HEK293 (cell line): ENCODE results near the gene CEP57L1.
"Not testable (repeated sequence)": the region's sequence is repeated elsewhere in the genome, so short reads cannot be mapped to it uniquely, and the experiment has no call there.

Experiments used
- CTCF ChIA-PET: fragments of 350-600 bp; formaldehyde crosslinking; extraction: SDS; loops from one replicate; lab custom pipeline; 2021; ENCODE audit warnings: antibody characterized with exemption; lab: Yijun Ruan, JAX
- POLR2A ChIA-PET: fragments of 300-600 bp; formaldehyde crosslinking; extraction: SDS; loops from one replicate; lab custom pipeline; 2020; ENCODE audit warnings: antibody characterized with exemption, inconsistent platforms; lab: Yijun Ruan, JAX
- H3K27ac ChIP-seq: fragments of 200-500 bp; sonication (Bioruptor generic); 2 replicates; pipeline ENCODE4 v1.5.1; 2014; ENCODE audit warnings: low read depth, low read length, control low read depth, inconsistent platforms; ENCODE audit errors: extremely low read depth
- H3K36me3 ChIP-seq, 2 experiments: fragments of 200-500 bp in 1 of 2; sonication (Bioruptor generic) in 1 of 2; 1 replicate in 1 of 2; 2 replicates in 1 of 2; pipeline ENCODE4 v1.5.1; 2014 to 2017; ENCODE audit warnings: inconsistent platforms in 2 of 2, low read length in 2 of 2; ENCODE audit not compliant: control insufficient read depth in 2 of 2, insufficient read depth in 1 of 2
- H3K4me1 ChIP-seq: fragments of 200-500 bp; sonication (Bioruptor generic); 2 replicates; pipeline ENCODE4 v1.5.1; 2014; ENCODE audit warnings: mild to moderate bottlenecking, low read length, inconsistent platforms; ENCODE audit not compliant: control insufficient read depth, insufficient read depth
- H3K4me3 ChIP-seq: 2 replicates; pipeline ENCODE4 v1.5.1; 2011; ENCODE audit warnings: low read depth, mild to moderate bottlenecking, control low read depth, low read length, moderate library complexity
- H3K9me3 ChIP-seq: fragments of 200-500 bp; sonication (Bioruptor generic); 2 replicates; pipeline ENCODE4 v1.5.1; 2014; ENCODE audit warnings: low read depth, low read length, inconsistent platforms; ENCODE audit not compliant: control insufficient read depth, insufficient read depth
- BCL11A ChIP-seq: fragments of 450-650 bp; formaldehyde crosslinking; IDR thresholded peaks from 2 replicates; pipeline ENCODE4 v1.5.1; 2016; ENCODE audit warnings: low read depth, missing biosample characterization, missing genetic modification characterization
- BCL11B ChIP-seq: fragments of 450-650 bp; formaldehyde crosslinking; IDR thresholded peaks from 2 replicates; pipeline ENCODE4 v1.5.1; 2016; ENCODE audit warnings: low read depth, missing biosample characterization, missing genetic modification characterization
- SCRT1 ChIP-seq: fragments of 450-650 bp; formaldehyde crosslinking; IDR thresholded peaks from 2 replicates; pipeline ENCODE4 v1.5.1; 2016; ENCODE audit warnings: missing biosample characterization, missing genetic modification characterization, borderline replicate concordance
- SCRT2 ChIP-seq: fragments of 450-650 bp; formaldehyde crosslinking; IDR thresholded peaks from 2 replicates; pipeline ENCODE4 v1.5.1; 2016; ENCODE audit warnings: missing biosample characterization, missing genetic modification characterization
- ZNF132 ChIP-seq: fragments of 450-650 bp; formaldehyde crosslinking; IDR thresholded peaks from 2 replicates; pipeline ENCODE4 v1.5.1; 2017; ENCODE audit warnings: missing biosample characterization, missing genetic modification characterization, borderline replicate concordance
- ZNF146 ChIP-seq: fragments of 450-650 bp; formaldehyde crosslinking; IDR thresholded peaks from 2 replicates; pipeline ENCODE4 v1.5.1; 2016; ENCODE audit warnings: missing biosample characterization, missing genetic modification characterization
- ZNF175 ChIP-seq: fragments of 450-650 bp; formaldehyde crosslinking; IDR thresholded peaks from 2 replicates; pipeline ENCODE4 v1.5.1; 2016; ENCODE audit warnings: missing biosample characterization, missing genetic modification characterization
- ZNF341 ChIP-seq: fragments of 450-650 bp; formaldehyde crosslinking; IDR thresholded peaks from 2 replicates; pipeline ENCODE4; 2016; ENCODE audit warnings: low read depth, missing biosample characterization, missing genetic modification characterization
- ZNF404 ChIP-seq: fragments of 450-650 bp; formaldehyde crosslinking; IDR thresholded peaks from 2 replicates; pipeline ENCODE4 v1.5.1; 2017; ENCODE audit warnings: missing biosample characterization, missing genetic modification characterization
- ZNF423 ChIP-seq: fragments of 450-650 bp; formaldehyde crosslinking; IDR thresholded peaks from 2 replicates; pipeline ENCODE4 v1.5.1; 2016; ENCODE audit warnings: missing biosample characterization, missing genetic modification characterization
- ZNF558 ChIP-seq: fragments of 450-650 bp; formaldehyde crosslinking; IDR thresholded peaks from 2 replicates; pipeline ENCODE4 v1.5.1; 2016; ENCODE audit warnings: missing biosample characterization, missing genetic modification characterization
- ZNF610 ChIP-seq: fragments of 450-650 bp; formaldehyde crosslinking; IDR thresholded peaks from 2 replicates; pipeline ENCODE4 v1.5.1; 2016; ENCODE audit warnings: missing biosample characterization, missing genetic modification characterization, borderline replicate concordance
- ZSCAN23 ChIP-seq: fragments of 450-650 bp; formaldehyde crosslinking; IDR thresholded peaks from 2 replicates; pipeline ENCODE4 v1.5.1; 2016; ENCODE audit warnings: missing biosample characterization, missing genetic modification characterization
- TF ChIP-seq, protein P1 (sequence below): fragments of 450-650 bp; formaldehyde crosslinking; IDR thresholded peaks from 2 replicates; pipeline ENCODE4 v1.5.1; 2016; ENCODE audit warnings: missing biosample characterization, missing genetic modification characterization
- TF ChIP-seq, protein P2 (sequence below): fragments of 450-650 bp; formaldehyde crosslinking; IDR thresholded peaks from 2 replicates; pipeline ENCODE4 v1.5.1; 2016; ENCODE audit warnings: missing biosample characterization, missing genetic modification characterization
- TF ChIP-seq, protein P3 (sequence below): fragments of 450-650 bp; formaldehyde crosslinking; IDR thresholded peaks from 2 replicates; pipeline ENCODE4 v1.5.1; 2016; ENCODE audit warnings: missing biosample characterization, missing genetic modification characterization
- TF ChIP-seq, protein P4 (sequence below): fragments of 450-650 bp; IDR thresholded peaks from 2 replicates; pipeline ENCODE4 v1.5.1; 2018; ENCODE audit warnings: missing biosample characterization, missing genetic modification characterization

CEP57L1 gene

DNA sequence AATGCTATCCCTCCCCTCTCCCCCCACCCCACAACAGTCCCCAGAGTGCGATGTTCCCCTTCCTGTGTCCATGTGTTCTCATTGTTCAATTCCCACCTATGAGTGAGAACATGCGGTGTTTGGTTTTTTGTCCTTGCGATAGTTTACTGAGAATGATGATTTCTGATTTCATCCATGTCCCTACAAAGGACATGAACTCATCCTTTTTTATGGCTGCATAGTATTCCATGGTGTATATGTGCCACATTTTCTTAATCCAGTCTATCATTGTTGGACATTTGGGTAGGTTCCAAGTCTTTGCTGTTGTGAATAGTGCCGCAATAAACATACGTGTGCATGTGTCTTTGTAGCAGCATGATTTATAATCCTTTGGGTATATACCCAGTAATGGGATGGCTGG lies 52.9 kb downstream of the CEP57L1 start:
- POLR2A ChIA-PET, H3K9me3 ChIP-seq, H3K4me1 ChIP-seq: not testable (repeated sequence)
- CTCF ChIA-PET: interaction anchor here (0.5 kb wide), 1 partner anchor 22 kb away, joined by 3 read pairs; no protein-coding TSS in a partner anchor
- TF ChIP-seq ZNF146 (tag by site-specific recombination): peak; percentile 84
- TF ChIP-seq, all 188 proteins: peak for 1; not testable (repeated sequence) for 187
- H3K4me3 ChIP-seq, H3K27ac ChIP-seq: not testable (repeated sequence)
- H3K36me3 ChIP-seq: peaks cover 16% of the 10 kb centered on the region in 2 experiments; a peak in 2 of 3 replicates

DNA sequence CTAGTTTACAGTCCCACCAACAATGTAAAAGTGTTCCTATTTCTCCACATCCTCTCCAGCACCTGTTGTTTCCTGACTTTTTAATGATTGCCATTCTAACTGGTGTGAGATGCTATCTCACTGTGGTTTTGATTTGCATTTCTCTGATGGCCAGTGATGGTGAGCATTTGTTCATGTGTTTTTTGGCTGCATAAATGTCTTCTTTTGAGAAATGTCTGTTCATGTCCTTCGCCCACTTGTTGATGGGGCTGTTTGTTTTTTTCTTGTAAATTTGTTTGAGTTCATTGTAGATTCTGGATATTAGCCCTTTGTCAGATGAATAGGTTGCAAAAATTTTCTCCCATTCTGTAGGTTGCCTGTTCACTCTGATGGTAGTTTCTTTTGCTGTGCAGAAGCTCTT lies 53.4 kb downstream of the CEP57L1 start:
- TF ChIP-seq SCRT2 (peak; percentile 85), SCRT1 (tag by site-specific recombination) (peak; percentile 76; the same call in 1 of the 2 replicates)
- CTCF ChIA-PET, H3K9me3 ChIP-seq, POLR2A ChIA-PET, H3K27ac ChIP-seq, H3K4me3 ChIP-seq, H3K4me1 ChIP-seq: not testable (repeated sequence)
- H3K36me3 ChIP-seq: peaks cover 16% of the 10 kb centered on the region in 2 experiments; a peak in 2 of 3 replicates

DNA sequence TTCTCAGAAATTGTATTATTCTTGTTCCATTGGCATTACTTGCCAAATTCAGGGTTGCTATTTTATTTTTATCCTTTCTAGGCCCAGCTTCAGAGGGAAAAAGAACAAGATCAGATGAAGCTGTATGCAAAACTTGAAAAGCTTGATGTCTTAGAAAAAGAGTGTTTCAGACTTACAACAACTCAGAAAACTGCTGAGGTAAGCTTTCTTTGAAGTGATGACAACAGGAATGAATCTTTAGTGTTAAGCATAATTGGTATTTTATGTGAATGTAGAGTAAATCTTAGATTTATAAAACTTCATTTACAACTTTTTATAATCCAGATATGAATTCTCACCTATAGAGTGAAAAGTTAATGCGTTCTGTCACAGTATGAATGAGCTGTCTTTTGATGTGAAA lies 58.4 kb downstream of the CEP57L1 start:
- Histone ChIP-seq H3K9me3 (no peaks in the 10 kb centered on the region), H3K36me3 (peaks cover 16 to 36% of the 10 kb centered on the region in 2 experiments), H3K27ac (no peak overlapping the region), H3K4me1 (no peaks in the 10 kb centered on the region), H3K4me3 (no peak overlapping the region)
- CTCF ChIA-PET: interaction anchor here (1.2 kb wide), 1 partner anchor 10 kb away, joined by 3 read pairs; no protein-coding TSS in a partner anchor
- POLR2A ChIA-PET: no interaction called here
- TF ChIP-seq ZNF132 (tag by site-specific recombination): no peak
- TF ChIP-seq BCL11A (tag by site-specific recombination): no peak
- no peak for TF ChIP-seq ZNF610
- TF ChIP-seq, protein P1, sequence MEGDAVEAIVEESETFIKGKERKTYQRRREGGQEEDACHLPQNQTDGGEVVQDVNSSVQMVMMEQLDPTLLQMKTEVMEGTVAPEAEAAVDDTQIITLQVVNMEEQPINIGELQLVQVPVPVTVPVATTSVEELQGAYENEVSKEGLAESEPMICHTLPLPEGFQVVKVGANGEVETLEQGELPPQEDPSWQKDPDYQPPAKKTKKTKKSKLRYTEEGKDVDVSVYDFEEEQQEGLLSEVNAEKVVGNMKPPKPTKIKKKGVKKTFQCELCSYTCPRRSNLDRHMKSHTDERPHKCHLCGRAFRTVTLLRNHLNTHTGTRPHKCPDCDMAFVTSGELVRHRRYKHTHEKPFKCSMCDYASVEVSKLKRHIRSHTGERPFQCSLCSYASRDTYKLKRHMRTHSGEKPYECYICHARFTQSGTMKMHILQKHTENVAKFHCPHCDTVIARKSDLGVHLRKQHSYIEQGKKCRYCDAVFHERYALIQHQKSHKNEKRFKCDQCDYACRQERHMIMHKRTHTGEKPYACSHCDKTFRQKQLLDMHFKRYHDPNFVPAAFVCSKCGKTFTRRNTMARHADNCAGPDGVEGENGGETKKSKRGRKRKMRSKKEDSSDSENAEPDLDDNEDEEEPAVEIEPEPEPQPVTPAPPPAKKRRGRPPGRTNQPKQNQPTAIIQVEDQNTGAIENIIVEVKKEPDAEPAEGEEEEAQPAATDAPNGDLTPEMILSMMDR (tag by site-specific recombination): no peak
- TF ChIP-seq ZNF404 (tag by site-specific recombination): no peak
- no peak for TF ChIP-seq ZNF423
- TF ChIP-seq, protein P2, sequence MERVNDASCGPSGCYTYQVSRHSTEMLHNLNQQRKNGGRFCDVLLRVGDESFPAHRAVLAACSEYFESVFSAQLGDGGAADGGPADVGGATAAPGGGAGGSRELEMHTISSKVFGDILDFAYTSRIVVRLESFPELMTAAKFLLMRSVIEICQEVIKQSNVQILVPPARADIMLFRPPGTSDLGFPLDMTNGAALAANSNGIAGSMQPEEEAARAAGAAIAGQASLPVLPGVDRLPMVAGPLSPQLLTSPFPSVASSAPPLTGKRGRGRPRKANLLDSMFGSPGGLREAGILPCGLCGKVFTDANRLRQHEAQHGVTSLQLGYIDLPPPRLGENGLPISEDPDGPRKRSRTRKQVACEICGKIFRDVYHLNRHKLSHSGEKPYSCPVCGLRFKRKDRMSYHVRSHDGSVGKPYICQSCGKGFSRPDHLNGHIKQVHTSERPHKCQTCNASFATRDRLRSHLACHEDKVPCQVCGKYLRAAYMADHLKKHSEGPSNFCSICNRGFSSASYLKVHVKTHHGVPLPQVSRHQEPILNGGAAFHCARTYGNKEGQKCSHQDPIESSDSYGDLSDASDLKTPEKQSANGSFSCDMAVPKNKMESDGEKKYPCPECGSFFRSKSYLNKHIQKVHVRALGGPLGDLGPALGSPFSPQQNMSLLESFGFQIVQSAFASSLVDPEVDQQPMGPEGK (tag by site-specific recombination): no peak
- TF ChIP-seq ZNF175: no peak

DNA sequence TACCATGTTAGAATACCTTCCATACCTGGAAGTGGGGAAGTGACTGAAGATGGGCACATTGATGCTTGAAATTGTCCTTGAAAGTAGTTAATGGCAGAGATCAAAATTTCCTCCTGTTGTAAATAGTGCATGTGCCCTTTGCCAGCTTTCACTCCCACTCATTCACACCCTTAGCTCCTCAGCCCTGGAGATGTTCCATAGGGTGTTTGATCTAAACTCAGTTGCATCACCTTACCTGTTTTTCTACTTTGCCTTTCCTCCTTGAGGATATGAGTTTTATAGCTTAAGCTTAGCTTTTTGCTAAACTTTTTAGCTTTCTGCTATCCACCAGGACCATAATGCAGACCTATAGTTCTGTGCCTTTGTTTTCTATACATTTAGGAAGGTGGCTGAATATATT lies 69.0 kb downstream of the CEP57L1 start:
- Histone ChIP-seq H3K4me1 (no peaks in the 10 kb centered on the region), H3K9me3 (no peaks in the 10 kb centered on the region), H3K27ac (no peak overlapping the region), H3K36me3 (peaks cover 0 to 20% of the 10 kb centered on the region in 2 experiments; a peak in 1 of 3 replicates), H3K4me3 (no peak overlapping the region)
- ChIA-PET POLR2A (interaction anchor here (1.0 kb wide), 1 partner anchor 69 kb away, joined by 4 read pairs; the partner anchor contains the start of genes CEP57L1 and SESN1), CTCF (interaction anchor here (0.6 to 1.5 kb wide), 8 partner anchors 10 to 247 kb away, joined by 3 to 9 read pairs (median 4); no protein-coding TSS in a partner anchor)
- TF ChIP-seq ZNF558 (no peak), ZNF132 (tag by site-specific recombination) (no peak), ZNF341 (tag by site-specific recombination) (no peak), BCL11B (tag by site-specific recombination) (no peak), ZSCAN23 (tag by site-specific recombination) (no peak)
- TF ChIP-seq, protein P3, sequence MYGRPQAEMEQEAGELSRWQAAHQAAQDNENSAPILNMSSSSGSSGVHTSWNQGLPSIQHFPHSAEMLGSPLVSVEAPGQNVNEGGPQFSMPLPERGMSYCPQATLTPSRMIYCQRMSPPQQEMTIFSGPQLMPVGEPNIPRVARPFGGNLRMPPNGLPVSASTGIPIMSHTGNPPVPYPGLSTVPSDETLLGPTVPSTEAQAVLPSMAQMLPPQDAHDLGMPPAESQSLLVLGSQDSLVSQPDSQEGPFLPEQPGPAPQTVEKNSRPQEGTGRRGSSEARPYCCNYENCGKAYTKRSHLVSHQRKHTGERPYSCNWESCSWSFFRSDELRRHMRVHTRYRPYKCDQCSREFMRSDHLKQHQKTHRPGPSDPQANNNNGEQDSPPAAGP: no peak
- TF ChIP-seq, protein P4, sequence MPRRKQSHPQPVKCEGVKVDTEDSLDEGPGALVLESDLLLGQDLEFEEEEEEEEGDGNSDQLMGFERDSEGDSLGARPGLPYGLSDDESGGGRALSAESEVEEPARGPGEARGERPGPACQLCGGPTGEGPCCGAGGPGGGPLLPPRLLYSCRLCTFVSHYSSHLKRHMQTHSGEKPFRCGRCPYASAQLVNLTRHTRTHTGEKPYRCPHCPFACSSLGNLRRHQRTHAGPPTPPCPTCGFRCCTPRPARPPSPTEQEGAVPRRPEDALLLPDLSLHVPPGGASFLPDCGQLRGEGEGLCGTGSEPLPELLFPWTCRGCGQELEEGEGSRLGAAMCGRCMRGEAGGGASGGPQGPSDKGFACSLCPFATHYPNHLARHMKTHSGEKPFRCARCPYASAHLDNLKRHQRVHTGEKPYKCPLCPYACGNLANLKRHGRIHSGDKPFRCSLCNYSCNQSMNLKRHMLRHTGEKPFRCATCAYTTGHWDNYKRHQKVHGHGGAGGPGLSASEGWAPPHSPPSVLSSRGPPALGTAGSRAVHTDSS (tag by site-specific recombination): no peak
